Measurements from ENCODE around the gene MINDY4B.

MINDY4B gene

DNA sequence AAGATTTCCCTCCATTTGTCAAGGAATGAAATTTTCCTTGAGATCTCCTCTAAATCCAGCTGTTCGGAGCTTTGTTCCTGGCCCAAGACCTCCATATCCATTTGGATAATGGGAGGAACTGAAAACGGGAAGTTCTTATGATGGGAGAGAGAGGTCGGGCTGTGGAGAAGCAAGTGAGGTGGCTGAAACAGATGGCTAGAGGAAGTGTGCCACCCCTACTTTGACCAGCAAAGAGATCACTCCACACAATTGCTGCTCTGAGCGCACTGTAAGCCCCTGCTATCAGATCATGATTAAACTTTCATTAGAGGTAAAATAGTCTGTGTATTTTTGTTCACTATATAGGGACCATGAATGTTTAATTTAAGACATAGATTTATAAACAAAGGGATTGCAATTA is at the start of gene MINDY4B:
Gene MINDY4B (minus strand): TSS at position 101 of the 400 bp plus-strand sequence. CDS start 0 bp downstream, at position 101.
- Histone ChIP-seq H3K9me3 (ENCODE audit: control insufficient read depth in 1 of 2, low read length in 2 of 2) (no peaks in the 10 kb centered on the region), H3K36me3 (ENCODE audit: control insufficient read depth in 1 of 2, insufficient read depth in 2 of 2, low read length in 2 of 2) (no peaks in the 10 kb centered on the region), H3K27me3 (ENCODE audit: control insufficient read depth in 1 of 2, insufficient read depth in 2 of 2, low read length in 2 of 2) (no peaks in the 10 kb centered on the region), H3K9ac (ENCODE audit: low read depth in 1 of 2, low read length in 2 of 2) (no peak within 1 kb of the TSS), H3K27ac (ENCODE audit: low read depth, low read length) (no peak within 1 kb of the TSS), H3K4me3 (ENCODE audit: low read depth in 1 of 2, low read length in 2 of 2) (no peak within 1 kb of the TSS), H3K4me1 (ENCODE audit: control insufficient read depth in 1 of 2, insufficient read depth in 2 of 2, low read length in 2 of 2) (no peaks in the 10 kb centered on the region)

DNA sequence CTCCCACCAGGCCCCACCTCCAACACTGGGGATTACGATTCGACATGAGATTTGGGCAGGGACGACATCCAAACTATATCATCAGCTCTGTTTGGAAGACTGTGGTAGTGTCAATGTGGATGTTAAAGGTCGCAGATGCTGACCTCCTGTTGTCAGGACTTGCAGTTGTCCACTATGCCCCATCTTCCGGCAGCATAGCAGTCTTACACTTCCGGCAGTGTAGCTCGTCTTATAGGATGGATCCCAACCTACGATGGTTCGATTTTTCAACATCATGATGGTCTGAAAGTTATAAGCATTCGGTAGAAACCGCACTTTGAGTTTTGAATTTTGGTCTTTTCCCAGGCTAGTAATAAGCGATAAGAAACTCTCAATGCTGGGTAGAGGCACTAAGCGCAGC is 46.7 kb upstream of the MINDY4B start:
- no peak overlapping the region for H3K27ac ChIP-seq (ENCODE audit: low read depth, low read length)
- no peaks in the 10 kb centered on the region for H3K27me3 ChIP-seq (ENCODE audit: control insufficient read depth in 1 of 2, insufficient read depth in 2 of 2, low read length in 2 of 2)
- H3K36me3 ChIP-seq (ENCODE audit: control insufficient read depth in 1 of 2, insufficient read depth in 2 of 2, low read length in 2 of 2), result no peaks in the 10 kb centered on the region
- no peaks in the 10 kb centered on the region for H3K4me1 ChIP-seq (ENCODE audit: control insufficient read depth in 1 of 2, insufficient read depth in 2 of 2, low read length in 2 of 2)
- H3K4me3 ChIP-seq (ENCODE audit: low read depth in 1 of 2, low read length in 2 of 2), result no peak overlapping the region
- H3K9ac ChIP-seq (ENCODE audit: low read depth in 1 of 2, low read length in 2 of 2), result no peak overlapping the region
- no peaks in the 10 kb centered on the region for H3K9me3 ChIP-seq (ENCODE audit: control insufficient read depth in 1 of 2, low read length in 2 of 2)

DNA sequence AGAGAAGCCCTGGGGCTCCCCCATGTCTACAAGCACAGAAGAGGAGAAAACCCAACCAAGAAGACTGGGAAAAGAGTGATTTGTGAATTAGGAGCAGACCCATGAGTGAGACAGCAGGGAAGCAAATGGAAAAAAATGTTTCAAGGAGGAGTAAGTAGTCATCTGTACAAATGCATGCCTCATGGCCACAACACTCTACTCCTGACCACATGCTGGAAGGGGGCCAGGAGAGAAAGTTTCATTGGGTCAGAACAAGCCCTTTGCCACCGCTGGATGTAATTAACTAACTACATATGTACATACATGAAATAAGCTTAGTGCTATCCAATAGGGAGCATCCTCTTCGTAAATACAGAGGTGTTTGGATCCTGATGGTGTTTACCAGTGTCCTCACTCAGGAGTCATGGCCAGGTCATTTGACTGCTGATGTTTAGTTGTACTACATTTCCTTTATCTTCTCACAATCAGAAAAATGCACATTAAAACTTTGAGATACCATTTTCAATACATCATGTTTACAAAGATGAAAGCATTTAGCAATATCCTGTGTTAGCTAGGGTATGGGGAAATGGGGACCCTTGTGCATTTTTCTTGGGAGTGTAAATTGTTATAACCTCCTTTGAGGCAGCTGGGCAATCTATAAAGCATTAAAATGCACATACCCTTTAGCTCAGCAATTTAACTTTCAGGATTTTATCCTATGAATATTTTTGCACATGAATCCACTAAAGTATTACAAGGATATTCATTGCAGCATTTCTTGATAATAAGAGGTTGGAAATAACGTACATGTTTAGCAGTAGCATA is 40.2 kb upstream of the MINDY4B start:
- Histone ChIP-seq H3K36me3 (ENCODE audit: control insufficient read depth in 1 of 2, insufficient read depth in 2 of 2, low read length in 2 of 2) (no peaks in the 10 kb centered on the region), H3K4me3 (ENCODE audit: low read depth in 1 of 2, low read length in 2 of 2) (no peak overlapping the region), H3K9me3 (ENCODE audit: control insufficient read depth in 1 of 2, low read length in 2 of 2) (no peaks in the 10 kb centered on the region), H3K27ac (ENCODE audit: low read depth, low read length) (no peak overlapping the region), H3K9ac (ENCODE audit: low read depth in 1 of 2, low read length in 2 of 2) (no peak overlapping the region), H3K27me3 (ENCODE audit: control insufficient read depth in 1 of 2, insufficient read depth in 2 of 2, low read length in 2 of 2) (no peaks in the 10 kb centered on the region), H3K4me1 (ENCODE audit: control insufficient read depth in 1 of 2, insufficient read depth in 2 of 2, low read length in 2 of 2) (no peaks in the 10 kb centered on the region)

DNA sequence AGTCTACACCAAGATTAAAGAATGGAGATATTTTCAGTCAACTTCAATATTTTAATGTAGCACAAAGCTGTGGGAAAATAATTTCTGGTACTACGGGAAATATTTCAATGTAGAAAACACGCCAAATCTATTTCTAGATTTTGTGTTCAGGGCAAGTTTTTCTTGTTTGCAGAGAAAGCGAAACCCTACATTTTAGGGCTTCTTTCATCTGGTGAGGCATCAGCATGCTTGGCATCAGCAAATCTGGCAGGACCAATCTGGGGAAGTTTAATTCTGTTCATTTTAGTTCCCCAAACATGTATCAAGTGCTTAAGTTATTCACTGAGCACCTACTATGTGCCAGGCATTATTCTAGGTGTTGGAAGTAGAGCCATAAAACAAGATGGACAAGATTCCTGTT is 37.0 kb upstream of the MINDY4B start:
- Histone ChIP-seq H3K9ac (ENCODE audit: low read depth in 1 of 2, low read length in 2 of 2) (no peak overlapping the region), H3K27me3 (ENCODE audit: control insufficient read depth in 1 of 2, insufficient read depth in 2 of 2, low read length in 2 of 2) (no peaks in the 10 kb centered on the region), H3K27ac (ENCODE audit: low read depth, low read length) (no peak overlapping the region), H3K9me3 (ENCODE audit: control insufficient read depth in 1 of 2, low read length in 2 of 2) (no peaks in the 10 kb centered on the region), H3K4me1 (ENCODE audit: control insufficient read depth in 1 of 2, insufficient read depth in 2 of 2, low read length in 2 of 2) (no peaks in the 10 kb centered on the region), H3K4me3 (ENCODE audit: low read depth in 1 of 2, low read length in 2 of 2) (no peak overlapping the region), H3K36me3 (ENCODE audit: control insufficient read depth in 1 of 2, insufficient read depth in 2 of 2, low read length in 2 of 2) (no peaks in the 10 kb centered on the region)

DNA sequence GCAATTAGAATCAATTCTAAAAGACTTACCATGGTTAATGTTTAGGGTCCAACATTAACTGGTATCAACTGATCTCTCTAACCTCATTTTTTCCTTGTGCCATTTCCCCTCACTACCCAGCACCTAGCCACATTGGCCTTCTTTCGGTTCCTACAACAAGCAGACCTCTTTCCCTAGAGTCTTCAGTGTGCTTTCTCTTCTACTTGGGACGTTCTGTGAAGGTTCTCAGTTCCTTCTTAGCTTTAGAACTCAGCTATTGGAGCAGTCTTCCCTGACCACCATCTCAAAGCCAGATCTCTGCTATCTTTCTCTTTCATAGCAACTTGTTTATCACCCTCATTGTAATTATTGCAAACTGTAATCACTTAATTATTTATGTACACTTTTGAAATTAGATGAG is 31.5 kb upstream of the MINDY4B start:
- no peak overlapping the region for H3K9ac ChIP-seq (ENCODE audit: low read depth in 1 of 2, low read length in 2 of 2)
- H3K27ac ChIP-seq (ENCODE audit: low read depth, low read length), result no peak overlapping the region
- H3K27me3 ChIP-seq (ENCODE audit: control insufficient read depth in 1 of 2, insufficient read depth in 2 of 2, low read length in 2 of 2), result no peaks in the 10 kb centered on the region
- H3K36me3 ChIP-seq (ENCODE audit: control insufficient read depth in 1 of 2, insufficient read depth in 2 of 2, low read length in 2 of 2), result no peaks in the 10 kb centered on the region
- no peak overlapping the region for H3K4me3 ChIP-seq (ENCODE audit: low read depth in 1 of 2, low read length in 2 of 2)
- H3K9me3 ChIP-seq (ENCODE audit: control insufficient read depth in 1 of 2, low read length in 2 of 2), result no peaks in the 10 kb centered on the region
- no peaks in the 10 kb centered on the region for H3K4me1 ChIP-seq (ENCODE audit: control insufficient read depth in 1 of 2, insufficient read depth in 2 of 2, low read length in 2 of 2)

DNA sequence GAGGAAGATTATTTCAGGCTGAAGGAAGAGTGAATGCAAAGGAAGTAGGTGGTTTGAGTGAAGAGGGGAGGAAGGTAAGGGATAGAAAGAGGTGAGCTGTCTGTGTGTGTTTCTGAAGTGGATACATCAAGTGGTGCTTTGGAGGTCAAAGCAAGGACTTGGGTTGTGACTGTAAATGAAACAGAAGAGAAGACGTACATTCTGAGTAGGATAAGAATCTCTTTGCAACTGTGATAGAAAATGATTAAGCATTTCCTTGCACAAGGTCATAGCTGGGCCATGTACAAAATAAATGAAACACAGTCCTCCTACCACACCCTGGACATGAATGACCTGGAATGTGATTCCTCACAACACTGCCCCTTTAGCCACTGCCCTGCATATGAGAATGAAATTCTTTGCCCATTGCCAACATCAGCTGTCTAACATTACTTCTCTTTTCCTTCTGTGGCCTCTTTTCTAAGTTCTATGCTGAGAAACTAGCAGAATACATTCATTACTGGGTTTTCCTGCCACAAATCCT is 28.3 kb upstream of the MINDY4B start:
- no peak overlapping the region for H3K9ac ChIP-seq (ENCODE audit: low read depth in 1 of 2, low read length in 2 of 2)
- no peaks in the 10 kb centered on the region for H3K27me3 ChIP-seq (ENCODE audit: control insufficient read depth in 1 of 2, insufficient read depth in 2 of 2, low read length in 2 of 2)
- no peaks in the 10 kb centered on the region for H3K9me3 ChIP-seq (ENCODE audit: control insufficient read depth in 1 of 2, low read length in 2 of 2)
- no peak overlapping the region for H3K4me3 ChIP-seq (ENCODE audit: low read depth in 1 of 2, low read length in 2 of 2)
- H3K36me3 ChIP-seq (ENCODE audit: control insufficient read depth in 1 of 2, insufficient read depth in 2 of 2, low read length in 2 of 2), result no peaks in the 10 kb centered on the region
- H3K4me1 ChIP-seq (ENCODE audit: control insufficient read depth in 1 of 2, insufficient read depth in 2 of 2, low read length in 2 of 2), result no peaks in the 10 kb centered on the region
- H3K27ac ChIP-seq (ENCODE audit: low read depth, low read length), result no peak overlapping the region

DNA sequence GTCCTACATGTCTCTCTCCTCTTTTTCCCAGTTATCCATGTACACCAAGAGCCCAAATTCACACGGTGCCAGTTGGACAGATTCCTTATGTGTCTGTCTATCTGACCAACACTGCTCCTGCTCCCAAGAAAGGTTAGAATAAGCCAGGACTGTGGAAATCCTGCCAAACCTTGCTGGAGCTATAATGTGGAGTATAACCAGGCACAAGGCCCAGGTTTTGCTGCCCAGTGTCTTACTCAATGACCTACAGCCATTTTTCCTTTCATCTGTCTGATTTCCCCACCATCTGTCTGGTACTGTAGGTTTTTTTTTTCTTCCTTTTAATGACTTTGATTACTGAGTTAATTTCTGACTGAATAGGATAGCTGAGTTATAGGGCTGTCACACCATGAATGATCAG is 26.5 kb upstream of the MINDY4B start:
- Histone ChIP-seq H3K27me3 (ENCODE audit: control insufficient read depth in 1 of 2, insufficient read depth in 2 of 2, low read length in 2 of 2) (no peaks in the 10 kb centered on the region), H3K9me3 (ENCODE audit: control insufficient read depth in 1 of 2, low read length in 2 of 2) (no peaks in the 10 kb centered on the region), H3K4me1 (ENCODE audit: control insufficient read depth in 1 of 2, insufficient read depth in 2 of 2, low read length in 2 of 2) (no peaks in the 10 kb centered on the region), H3K4me3 (ENCODE audit: low read depth in 1 of 2, low read length in 2 of 2) (no peak overlapping the region), H3K9ac (ENCODE audit: low read depth in 1 of 2, low read length in 2 of 2) (no peak overlapping the region), H3K27ac (ENCODE audit: low read depth, low read length) (no peak overlapping the region), H3K36me3 (ENCODE audit: control insufficient read depth in 1 of 2, insufficient read depth in 2 of 2, low read length in 2 of 2) (no peaks in the 10 kb centered on the region)

DNA sequence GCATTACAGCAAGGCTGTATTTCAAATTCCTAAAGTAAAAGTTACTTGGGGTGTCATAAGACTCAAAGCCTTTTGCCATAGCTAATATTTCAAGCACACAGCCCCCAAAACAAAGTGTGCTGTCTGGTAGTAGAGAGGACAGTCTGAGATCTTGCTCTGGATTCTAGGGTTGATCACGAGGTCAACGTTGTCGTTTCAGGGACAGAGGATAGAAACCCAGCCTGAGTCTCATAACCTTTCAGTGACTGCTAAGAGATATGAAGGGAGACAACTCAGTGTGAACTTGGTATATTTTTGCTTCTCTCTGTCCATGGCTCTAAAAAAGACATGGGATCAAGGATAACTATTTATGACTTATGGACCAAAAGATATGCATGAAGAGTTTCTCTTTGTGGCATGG is 25.6 kb upstream of the MINDY4B start:
- no peak overlapping the region for H3K27ac ChIP-seq (ENCODE audit: low read depth, low read length)
- H3K36me3 ChIP-seq (ENCODE audit: control insufficient read depth in 1 of 2, insufficient read depth in 2 of 2, low read length in 2 of 2), result no peaks in the 10 kb centered on the region
- no peak overlapping the region for H3K9ac ChIP-seq (ENCODE audit: low read depth in 1 of 2, low read length in 2 of 2)
- H3K4me1 ChIP-seq (ENCODE audit: control insufficient read depth in 1 of 2, insufficient read depth in 2 of 2, low read length in 2 of 2), result no peaks in the 10 kb centered on the region
- H3K4me3 ChIP-seq (ENCODE audit: low read depth in 1 of 2, low read length in 2 of 2), result no peak overlapping the region
- H3K27me3 ChIP-seq (ENCODE audit: control insufficient read depth in 1 of 2, insufficient read depth in 2 of 2, low read length in 2 of 2), result no peaks in the 10 kb centered on the region
- H3K9me3 ChIP-seq (ENCODE audit: control insufficient read depth in 1 of 2, low read length in 2 of 2), result no peaks in the 10 kb centered on the region

DNA sequence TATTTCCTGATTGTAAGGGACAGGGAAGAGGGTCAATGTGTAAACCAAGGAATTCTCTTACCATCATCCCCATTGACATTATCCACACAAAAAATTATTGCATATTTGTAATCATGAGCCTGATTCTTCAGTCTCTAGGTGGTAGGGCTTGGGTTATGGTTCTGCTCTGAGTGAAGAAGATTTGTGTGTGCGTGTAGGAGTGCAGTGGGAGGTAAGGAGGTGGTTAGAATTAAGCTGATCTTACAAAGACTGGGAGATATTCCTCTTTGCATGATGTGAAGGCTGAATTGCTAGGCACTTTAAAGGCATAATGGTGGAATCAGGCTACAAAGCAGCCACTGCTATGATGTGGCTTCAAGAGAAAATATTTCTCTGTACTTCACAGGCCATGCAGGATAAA is 23.0 kb upstream of the MINDY4B start:
- Histone ChIP-seq H3K9me3 (ENCODE audit: control insufficient read depth in 1 of 2, low read length in 2 of 2) (no peaks in the 10 kb centered on the region), H3K9ac (ENCODE audit: low read depth in 1 of 2, low read length in 2 of 2) (no peak overlapping the region), H3K4me3 (ENCODE audit: low read depth in 1 of 2, low read length in 2 of 2) (no peak overlapping the region), H3K27ac (ENCODE audit: low read depth, low read length) (no peak overlapping the region), H3K36me3 (ENCODE audit: control insufficient read depth in 1 of 2, insufficient read depth in 2 of 2, low read length in 2 of 2) (no peaks in the 10 kb centered on the region), H3K27me3 (ENCODE audit: control insufficient read depth in 1 of 2, insufficient read depth in 2 of 2, low read length in 2 of 2) (no peaks in the 10 kb centered on the region), H3K4me1 (ENCODE audit: control insufficient read depth in 1 of 2, insufficient read depth in 2 of 2, low read length in 2 of 2) (no peaks in the 10 kb centered on the region)

DNA sequence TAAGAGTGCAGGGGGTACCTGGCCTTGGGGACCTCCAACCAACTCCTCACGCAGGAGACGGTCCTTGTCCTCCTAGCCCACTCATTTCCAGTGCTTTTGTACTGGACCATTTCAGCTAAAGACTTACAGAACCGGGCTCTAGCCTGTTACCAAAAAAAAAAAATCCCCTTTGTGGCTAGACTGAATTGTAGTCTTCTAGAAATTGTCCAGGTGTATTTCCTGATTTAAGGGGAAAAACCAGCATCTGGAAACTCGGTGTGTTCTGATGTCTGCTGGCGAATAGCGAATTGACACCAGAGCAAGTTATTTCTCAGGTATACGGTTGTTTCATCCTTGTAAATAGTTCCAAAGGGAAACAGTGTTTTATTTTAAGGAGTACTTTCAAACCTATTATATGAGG is 21.1 kb upstream of the MINDY4B start:
- no peaks in the 10 kb centered on the region for H3K4me1 ChIP-seq (ENCODE audit: control insufficient read depth in 1 of 2, insufficient read depth in 2 of 2, low read length in 2 of 2)
- no peaks in the 10 kb centered on the region for H3K9me3 ChIP-seq (ENCODE audit: control insufficient read depth in 1 of 2, low read length in 2 of 2)
- H3K4me3 ChIP-seq (ENCODE audit: low read depth in 1 of 2, low read length in 2 of 2), result no peak overlapping the region
- no peaks in the 10 kb centered on the region for H3K36me3 ChIP-seq (ENCODE audit: control insufficient read depth in 1 of 2, insufficient read depth in 2 of 2, low read length in 2 of 2)
- H3K9ac ChIP-seq (ENCODE audit: low read depth in 1 of 2, low read length in 2 of 2), result no peak overlapping the region
- peaks cover 0 to under 1% of the 10 kb centered on the region in 2 donors for H3K27me3 ChIP-seq (ENCODE audit: control insufficient read depth in 1 of 2, insufficient read depth in 2 of 2, low read length in 2 of 2)
- H3K27ac ChIP-seq (ENCODE audit: low read depth, low read length), result no peak overlapping the region

All from duodenal mucosa (tissue), 2 donors.